Measurements from ENCODE around the gene ADORA3. TPM values are rescaled to one million over a fixed set of nuclear protein-coding genes. Genes with fewer than 3 reads are reported as not detected.

Gene ADORA3
- total and polyA plus RNA-seq, 2 of the 8 experiments (the other 6 are each of a cell fraction or from before 2014, with no cell fraction given) = 0.03 TPM; not detected in 1

DNA sequence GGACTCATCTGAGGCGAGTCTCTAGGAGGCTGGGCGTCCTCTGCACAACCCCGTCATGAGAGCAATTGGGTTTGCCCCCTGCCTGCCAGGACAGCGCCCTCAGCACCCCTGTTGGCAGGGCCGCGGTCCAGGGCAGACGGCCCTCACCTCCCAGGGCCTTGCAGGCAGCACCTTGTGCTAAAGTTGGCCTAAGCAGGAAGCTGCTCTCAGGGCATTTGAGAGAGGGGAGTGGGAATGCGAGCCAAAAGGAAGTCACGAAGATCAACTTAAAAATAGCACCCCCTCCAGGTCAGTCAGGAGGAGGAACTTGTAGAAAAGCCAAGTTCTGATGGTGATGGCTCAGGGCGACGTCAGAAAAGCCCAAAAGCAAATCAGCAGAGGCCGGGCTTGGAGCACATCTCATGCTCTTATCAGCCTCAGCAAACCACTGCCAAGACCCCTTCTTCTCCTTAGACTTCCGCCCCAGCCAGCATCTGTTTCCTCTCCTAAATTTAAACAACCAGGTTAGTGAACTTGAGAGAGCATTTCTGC, 12.6 kb upstream of the ADORA3 start (continued):
- TF ChIP-seq, protein P1, sequence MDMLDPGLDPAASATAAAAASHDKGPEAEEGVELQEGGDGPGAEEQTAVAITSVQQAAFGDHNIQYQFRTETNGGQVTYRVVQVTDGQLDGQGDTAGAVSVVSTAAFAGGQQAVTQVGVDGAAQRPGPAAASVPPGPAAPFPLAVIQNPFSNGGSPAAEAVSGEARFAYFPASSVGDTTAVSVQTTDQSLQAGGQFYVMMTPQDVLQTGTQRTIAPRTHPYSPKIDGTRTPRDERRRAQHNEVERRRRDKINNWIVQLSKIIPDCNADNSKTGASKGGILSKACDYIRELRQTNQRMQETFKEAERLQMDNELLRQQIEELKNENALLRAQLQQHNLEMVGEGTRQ (IDR thresholded peaks at IDR 0.05; ENCODE audit: low read length) = no peak
- TF ChIP-seq RXRA (IDR thresholded peaks at IDR 0.05; ENCODE audit: insufficient read depth, low read depth, low read length) (no peak), NRF1 (IDR thresholded peaks at IDR 0.05; ENCODE audit: low read depth, low read length) (no peak)

Data from H1 (cell line).